Liver (tissue), 9 donors: ENCODE data around the gene ALG3. TPM values are rescaled to one million over a fixed set of nuclear protein-coding genes. Genes with fewer than 3 reads are reported as not detected.

Source experiments
- DNase-seq: peaks from one replicate; pipeline ENCODE4 v3.0.0-alpha.2; 2017; ENCODE audit warnings: low spot score
- H3K27ac ChIP-seq, 2 donors: one replicate each; pipeline ENCODE4 v1.7.0; 2013; ENCODE audit warnings: inconsistent platforms in 2 of 2, low read length in 2 of 2, control low read depth in 1 of 2, low read depth in 1 of 2, mild to moderate bottlenecking in 1 of 2
- H3K27me3 ChIP-seq, 4 donors: one replicate each; pipeline versions ENCODE4 v1.6.1 to v1.7.0; 2013; ENCODE audit warnings: low read length in 3 of 4, inconsistent platforms in 1 of 4, mild to moderate bottlenecking in 1 of 4, moderate library complexity in 1 of 4; ENCODE audit not compliant: control insufficient read depth in 4 of 4, insufficient read depth in 4 of 4
- H3K36me3 ChIP-seq, 4 donors: one replicate each; pipeline versions ENCODE4 v1.6.1 to v1.7.0; 2013; ENCODE audit warnings: low read length in 3 of 4, mild to moderate bottlenecking in 3 of 4, low read depth in 1 of 4, moderate library complexity in 1 of 4; ENCODE audit not compliant: control insufficient read depth in 4 of 4, insufficient read depth in 3 of 4
- H3K4me1 ChIP-seq, 4 donors: one replicate each; pipeline versions ENCODE4 v1.6.1 to v1.7.0; 2013; ENCODE audit warnings: low read length in 3 of 4, mild to moderate bottlenecking in 3 of 4, moderate library complexity in 1 of 4; ENCODE audit not compliant: control insufficient read depth in 4 of 4, insufficient read depth in 4 of 4
- H3K4me3 ChIP-seq, 3 donors: one replicate each; pipeline versions ENCODE4 v1.6.1 to v1.7.0; 2013; ENCODE audit warnings: low read length in 3 of 3, control low read depth in 1 of 3, low read depth in 1 of 3, mild to moderate bottlenecking in 1 of 3
- H3K9ac ChIP-seq, 2 donors: one replicate each; pipeline ENCODE4 v1.7.0; 2013; ENCODE audit warnings: low read length in 2 of 2, mild to moderate bottlenecking in 2 of 2, moderate library complexity in 2 of 2, control low read depth in 1 of 2, low read depth in 1 of 2
- H3K9me3 ChIP-seq, 4 donors: one replicate each; pipeline versions ENCODE4 v1.6.1 to v1.7.0; 2013; ENCODE audit warnings: low read length in 3 of 4; ENCODE audit not compliant: control insufficient read depth in 4 of 4
- EGR1 ChIP-seq, 2 donors: IDR thresholded peaks; 2 replicates each; pipeline ENCODE4 v1.6.1; 2016 to 2018; ENCODE audit warnings: antibody characterized with exemption in 2 of 2, low read depth in 2 of 2
- FOXA1 ChIP-seq: IDR thresholded peaks from 2 replicates; pipeline ENCODE4 v1.6.1; 2016; ENCODE audit warnings: antibody characterized with exemption
- FOXA2 ChIP-seq: IDR thresholded peaks from 2 replicates; pipeline ENCODE4 v1.6.1; 2016; ENCODE audit warnings: antibody characterized with exemption
- GABPA ChIP-seq, 2 donors: IDR thresholded peaks in 1 of 2; conservative IDR thresholded peaks in 1 of 2; 2 replicates each; pipeline ENCODE4 v1.6.1; 2016; ENCODE audit warnings: antibody characterized with exemption in 2 of 2, mild to moderate bottlenecking in 1 of 2, moderate library complexity in 1 of 2
- HNF4A ChIP-seq, 2 donors: conservative IDR thresholded peaks; 2 replicates each; pipeline ENCODE4 v1.6.1; 2016; ENCODE audit warnings: antibody characterized with exemption in 2 of 2, mild to moderate bottlenecking in 2 of 2
- HNF4G ChIP-seq: IDR thresholded peaks from 2 replicates; pipeline ENCODE4 v1.6.1; 2016; ENCODE audit warnings: antibody characterized with exemption
- JUND ChIP-seq, 2 donors: IDR thresholded peaks; 2 replicates each; pipeline ENCODE4 v1.6.1; 2016; ENCODE audit warnings: antibody characterized with exemption in 2 of 2
- RAD21 ChIP-seq, 2 donors: IDR thresholded peaks; 2 replicates each; pipeline ENCODE4 v1.6.1; 2016; ENCODE audit warnings: antibody characterized with exemption in 2 of 2, mild to moderate bottlenecking in 2 of 2
- RXRA ChIP-seq, 2 donors: IDR thresholded peaks; 2 replicates each; pipeline ENCODE4 v1.6.1; 2017 to 2018; ENCODE audit warnings: antibody characterized with exemption in 2 of 2, mild to moderate bottlenecking in 1 of 2
- SP1 ChIP-seq: IDR thresholded peaks from 2 replicates; pipeline ENCODE4 v1.6.1; 2018; ENCODE audit warnings: antibody characterized with exemption, mild to moderate bottlenecking
- TAF1 ChIP-seq: conservative IDR thresholded peaks from 2 replicates; pipeline ENCODE4 v1.6.1; 2016; ENCODE audit warnings: antibody characterized with exemption, mild to moderate bottlenecking
- WGBS: extraction: QIAGEN DNeasy Blood & Tissue Kit; methylation state at CpG from one replicate; pipeline ENCODE4 v1.1.7; 2013; 5-methylcytosine and 5-hydroxymethylcytosine counted together
- polyA plus RNA-seq, 2 donors: library from polyadenylated mRNA; stranded (reverse) in 1 of 2; unstranded in 1 of 2; fragments of 200-250 nt in 1 of 2; fragments of >200 nt in 1 of 2; fragmentation: Nextera tagmentation in 1 of 2; extraction: Ambion mirVana in 1 of 2; gene quantifications; one replicate each; pipeline versions ENCODE4 v1.2.1 to v1.2.3, GENCODE V29; 2013 to 2015
- total RNA-seq, 2 donors: library from RNA; depleted of rRNA; stranded (reverse); fragments of >200 nt; gene quantifications; one replicate each; pipeline ENCODE4 v1.2.3, GENCODE V29; 2014
- TF ChIP-seq, protein P1 (sequence below): IDR thresholded peaks from 2 replicates; pipeline ENCODE4 v1.6.1; 2016; ENCODE audit warnings: antibody characterized with exemption
- TF ChIP-seq, protein P2 (sequence below): IDR thresholded peaks from 2 replicates; pipeline ENCODE4 v1.6.1; 2016; ENCODE audit warnings: antibody characterized with exemption
- TF ChIP-seq, protein P3 (sequence below): IDR thresholded peaks from 2 replicates; pipeline ENCODE4 v1.6.1; 2016; ENCODE audit warnings: antibody characterized with exemption
- TF ChIP-seq, protein P4 (sequence below): fragments of 150-350 bp; IDR thresholded peaks from 2 replicates; pipeline ENCODE4 v1.5.1; 2017; ENCODE audit warnings: improper control_type of control experiment, low read depth, low read length; ENCODE audit not compliant: missing input control
- donor health status: healthy.
- donor health status: healthy.
- donor health status: healthy.
- donor health status: healthy.
- donor health status: healthy.

ALG3 gene
- total and polyA plus RNA-seq, 4 donors = 27.7 to 78.6 (median 64.5) TPM

DNA sequence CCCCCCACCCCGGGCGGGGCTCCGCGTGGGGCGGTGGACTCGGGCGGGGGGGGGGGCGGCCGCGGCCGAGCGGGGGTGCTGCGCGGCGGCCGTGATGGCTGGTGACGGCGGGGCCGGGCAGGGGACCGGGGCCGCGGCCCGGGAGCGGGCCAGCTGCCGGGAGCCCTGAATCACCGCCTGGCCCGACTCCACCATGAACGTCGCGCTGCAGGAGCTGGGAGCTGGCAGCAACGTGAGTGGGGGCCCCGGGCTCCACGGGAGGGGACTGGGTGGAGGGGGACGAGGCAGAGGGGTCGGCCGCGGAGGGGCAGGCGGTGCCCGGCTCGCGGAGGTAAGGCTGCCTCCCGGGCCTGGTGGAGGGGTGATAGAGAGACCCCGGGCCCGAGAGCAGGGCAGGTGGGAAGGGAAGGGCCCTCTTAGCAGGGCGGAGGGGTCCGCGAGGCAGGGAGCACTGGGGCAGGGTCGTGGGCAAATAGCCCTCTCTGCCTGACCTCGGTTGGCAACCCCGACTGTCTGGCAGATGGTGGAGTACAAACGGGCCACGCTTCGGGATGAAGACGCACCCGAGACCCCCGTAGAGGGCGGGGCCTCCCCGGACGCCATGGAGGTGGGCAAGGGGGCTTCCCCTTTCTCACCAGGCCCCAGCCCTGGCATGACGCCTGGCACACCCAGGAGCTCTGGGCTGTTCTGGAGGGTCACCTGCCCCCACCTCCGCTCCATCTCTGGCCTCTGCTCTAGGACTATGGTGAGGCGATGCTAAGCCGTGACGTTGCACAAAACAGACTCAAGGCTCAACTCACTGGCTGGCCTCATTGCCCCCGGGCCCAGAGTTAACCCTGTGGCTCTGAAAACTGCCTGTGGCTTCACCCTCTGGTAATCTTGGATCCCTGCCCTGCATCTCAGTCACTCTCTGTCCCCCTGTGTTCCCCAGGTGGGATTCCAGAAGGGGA lies 27.5 kb upstream of the ALG3 start, which contains the start of gene ECE2:
TSS of gene ECE2 (plus strand) at position 62 of the 950 bp plus-strand sequence. CDS start at position 194, 132 bp downstream.
- Histone ChIP-seq H3K9me3 (no peaks in the 10 kb centered on the region), H3K27ac (no peak within 1 kb of the TSS), H3K36me3 (no peaks in the 10 kb centered on the region), H3K9ac (no peak within 1 kb of the TSS), H3K4me1 (peaks cover 0 to 5% (median 0%) of the 10 kb centered on the region in 4 donors), H3K27me3 (peaks cover 0 to 6% (median 3%) of the 10 kb centered on the region in 4 donors), H3K4me3 (peak within 1 kb of the TSS in 1 of 3 donors; percentile 5)
- WGBS = 18% methylated on average over 65 of the region's 65 CpGs
- TF ChIP-seq, protein P1, sequence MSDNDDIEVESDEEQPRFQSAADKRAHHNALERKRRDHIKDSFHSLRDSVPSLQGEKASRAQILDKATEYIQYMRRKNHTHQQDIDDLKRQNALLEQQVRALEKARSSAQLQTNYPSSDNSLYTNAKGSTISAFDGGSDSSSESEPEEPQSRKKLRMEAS = no peak
- no peak for DNase-seq

DNA sequence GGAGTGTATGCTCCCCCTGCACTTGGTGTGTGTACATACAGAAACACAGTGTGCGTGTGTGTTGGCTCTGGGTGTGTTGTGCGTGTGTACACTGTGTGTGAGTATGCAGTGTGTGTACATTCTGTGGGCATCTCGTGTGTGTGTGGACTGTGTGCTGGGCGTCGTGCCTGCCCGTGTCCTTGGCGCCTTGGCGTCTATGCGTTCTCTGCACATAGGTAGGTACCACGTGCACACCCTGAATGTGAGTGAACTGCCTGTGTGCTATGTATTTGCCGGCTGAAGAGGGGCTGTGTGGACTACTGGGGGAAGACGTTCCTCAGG lies 26.6 kb upstream of the ALG3 start:
- Histone ChIP-seq H3K27me3 (peaks cover 0 to 6% (median 3%) of the 10 kb centered on the region in 4 donors), H3K9ac (no peak overlapping the region), H3K4me1 (peaks cover 0 to 5% (median 0%) of the 10 kb centered on the region in 4 donors), H3K27ac (no peak overlapping the region), H3K9me3 (no peaks in the 10 kb centered on the region), H3K4me3 (no peak overlapping the region), H3K36me3 (no peaks in the 10 kb centered on the region)
- no peak for DNase-seq
- WGBS = 73% methylated on average over 12 of the region's 12 CpGs
- TF ChIP-seq JUND (IDR thresholded peaks at IDR 0.05) (no peak), RXRA (IDR thresholded peaks at IDR 0.05) (no peak), HNF4G (no peak), SP1 (no peak), GABPA (IDR thresholded peaks at IDR 0.05 in 1 of 2, conservative IDR thresholded peaks at IDR 0.05 in 1 of 2) (no peak), EGR1 (IDR thresholded peaks at IDR 0.05; ENCODE audit: low read depth in 2 of 2) (no peak), HNF4A (conservative IDR thresholded peaks at IDR 0.05) (no peak), FOXA1 (no peak), RAD21 (IDR thresholded peaks at IDR 0.05) (no peak), TAF1 (no peak), FOXA2 (no peak)
- TF ChIP-seq, protein P1 = no peak
- TF ChIP-seq, protein P2, sequence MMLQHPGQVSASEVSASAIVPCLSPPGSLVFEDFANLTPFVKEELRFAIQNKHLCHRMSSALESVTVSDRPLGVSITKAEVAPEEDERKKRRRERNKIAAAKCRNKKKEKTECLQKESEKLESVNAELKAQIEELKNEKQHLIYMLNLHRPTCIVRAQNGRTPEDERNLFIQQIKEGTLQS = no peak
- TF ChIP-seq, protein P3, sequence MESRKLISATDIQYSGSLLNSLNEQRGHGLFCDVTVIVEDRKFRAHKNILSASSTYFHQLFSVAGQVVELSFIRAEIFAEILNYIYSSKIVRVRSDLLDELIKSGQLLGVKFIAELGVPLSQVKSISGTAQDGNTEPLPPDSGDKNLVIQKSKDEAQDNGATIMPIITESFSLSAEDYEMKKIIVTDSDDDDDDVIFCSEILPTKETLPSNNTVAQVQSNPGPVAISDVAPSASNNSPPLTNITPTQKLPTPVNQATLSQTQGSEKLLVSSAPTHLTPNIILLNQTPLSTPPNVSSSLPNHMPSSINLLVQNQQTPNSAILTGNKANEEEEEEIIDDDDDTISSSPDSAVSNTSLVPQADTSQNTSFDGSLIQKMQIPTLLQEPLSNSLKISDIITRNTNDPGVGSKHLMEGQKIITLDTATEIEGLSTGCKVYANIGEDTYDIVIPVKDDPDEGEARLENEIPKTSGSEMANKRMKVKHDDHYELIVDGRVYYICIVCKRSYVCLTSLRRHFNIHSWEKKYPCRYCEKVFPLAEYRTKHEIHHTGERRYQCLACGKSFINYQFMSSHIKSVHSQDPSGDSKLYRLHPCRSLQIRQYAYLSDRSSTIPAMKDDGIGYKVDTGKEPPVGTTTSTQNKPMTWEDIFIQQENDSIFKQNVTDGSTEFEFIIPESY = no peak
- TF ChIP-seq, protein P4, sequence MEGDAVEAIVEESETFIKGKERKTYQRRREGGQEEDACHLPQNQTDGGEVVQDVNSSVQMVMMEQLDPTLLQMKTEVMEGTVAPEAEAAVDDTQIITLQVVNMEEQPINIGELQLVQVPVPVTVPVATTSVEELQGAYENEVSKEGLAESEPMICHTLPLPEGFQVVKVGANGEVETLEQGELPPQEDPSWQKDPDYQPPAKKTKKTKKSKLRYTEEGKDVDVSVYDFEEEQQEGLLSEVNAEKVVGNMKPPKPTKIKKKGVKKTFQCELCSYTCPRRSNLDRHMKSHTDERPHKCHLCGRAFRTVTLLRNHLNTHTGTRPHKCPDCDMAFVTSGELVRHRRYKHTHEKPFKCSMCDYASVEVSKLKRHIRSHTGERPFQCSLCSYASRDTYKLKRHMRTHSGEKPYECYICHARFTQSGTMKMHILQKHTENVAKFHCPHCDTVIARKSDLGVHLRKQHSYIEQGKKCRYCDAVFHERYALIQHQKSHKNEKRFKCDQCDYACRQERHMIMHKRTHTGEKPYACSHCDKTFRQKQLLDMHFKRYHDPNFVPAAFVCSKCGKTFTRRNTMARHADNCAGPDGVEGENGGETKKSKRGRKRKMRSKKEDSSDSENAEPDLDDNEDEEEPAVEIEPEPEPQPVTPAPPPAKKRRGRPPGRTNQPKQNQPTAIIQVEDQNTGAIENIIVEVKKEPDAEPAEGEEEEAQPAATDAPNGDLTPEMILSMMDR = no peak
